Fibroblast of lung (primary cell): Measurements from ENCODE around the gene SLC22A4. TPM values are rescaled to one million over a fixed set of nuclear protein-coding genes. Genes with fewer than 3 reads are reported as not detected.

Experiments
- DNase-seq, 2 donors: peaks; one replicate each; pipeline versions ENCODE4 v3.0.0 to v3.0.0-alpha.2; 2010; ENCODE audit warnings: low read depth in 2 of 2
- H2AFZ ChIP-seq: 2 replicates; pipeline ENCODE4 v1.5.1; 2012; ENCODE audit warnings: low read length, control low read depth, inconsistent platforms
- H3K27ac ChIP-seq: 2 replicates; pipeline ENCODE4 v1.5.1; 2011; ENCODE audit warnings: low read length, control low read depth; ENCODE audit not compliant: insufficient read depth
- H3K27me3 ChIP-seq: 2 replicates; pipeline ENCODE4 v1.5.1; 2011; ENCODE audit warnings: mild to moderate bottlenecking, low read length; ENCODE audit not compliant: control insufficient read depth, insufficient read depth
- H3K36me3 ChIP-seq: 2 replicates; pipeline ENCODE4 v1.5.1; 2011; ENCODE audit warnings: low read length; ENCODE audit not compliant: control insufficient read depth, insufficient read depth
- H3K4me1 ChIP-seq: 2 replicates; pipeline ENCODE4 v1.5.1; 2011; ENCODE audit warnings: low read length; ENCODE audit not compliant: control insufficient read depth, insufficient read depth; ENCODE audit errors: extremely low read depth
- H3K4me2 ChIP-seq: 2 replicates; pipeline ENCODE4 v1.5.1; 2011; ENCODE audit warnings: low read length, control low read depth; ENCODE audit not compliant: insufficient read depth; ENCODE audit errors: extremely low read depth
- H3K4me3 ChIP-seq, 4 experiments: fragments of 200-600 bp in 1 of 4; sonication (generic) in 1 of 4; replicated peaks in 1 of 4; 2 replicates each; pipeline ENCODE4 v1.5.1; 2011 to 2016; ENCODE audit warnings: low read length in 4 of 4, low read depth in 3 of 4, mild to moderate bottlenecking in 3 of 4, control low read depth in 2 of 4, inconsistent platforms in 1 of 4, mixed read lengths in 1 of 4; ENCODE audit not compliant: insufficient read depth in 1 of 4; ENCODE audit errors: control extremely low read depth in 1 of 4
- H3K79me2 ChIP-seq: 2 replicates; pipeline ENCODE4 v1.5.1; 2012; ENCODE audit warnings: mild to moderate bottlenecking, low read length, inconsistent platforms; ENCODE audit not compliant: control insufficient read depth, insufficient read depth
- H3K9ac ChIP-seq: 2 replicates; pipeline ENCODE4 v1.5.1; 2011; ENCODE audit warnings: mild to moderate bottlenecking, low read length, control low read depth; ENCODE audit not compliant: insufficient read depth
- H3K9me3 ChIP-seq: 2 replicates; pipeline ENCODE4 v1.5.1; 2012; ENCODE audit warnings: low read depth, low read length; ENCODE audit not compliant: control insufficient read depth, insufficient read depth
- H4K20me1 ChIP-seq: 2 replicates; pipeline ENCODE4 v1.5.1; 2011; ENCODE audit warnings: low read length; ENCODE audit not compliant: control insufficient read depth, insufficient read depth; ENCODE audit errors: extremely low read depth
- CTCF ChIP-seq, 2 donors: IDR thresholded peaks in 1 of 2; conservative IDR thresholded peaks in 1 of 2; 1 replicate in 1 of 2; 2 replicates in 1 of 2; pipeline ENCODE4 v1.5.1; 2011 to 2012; ENCODE audit warnings: low read length in 2 of 2, control low read depth in 1 of 2, inconsistent platforms in 1 of 2, low read depth in 1 of 2, mild to moderate bottlenecking in 1 of 2
- EZH2 ChIP-seq: IDR thresholded peaks from 2 replicates; pipeline ENCODE4 v1.5.1; 2012; ENCODE audit warnings: low read length, control low read depth, mild to moderate bottlenecking; ENCODE audit errors: missing control alignments
- polyA plus RNA-seq, 2 donors: library from polyadenylated mRNA; depleted of rRNA in 1 of 2; stranded (reverse) in 1 of 2; unstranded in 1 of 2; fragments of >200 nt; gene quantifications; 2 replicates each; pipeline ENCODE4 v1.2.1, GENCODE V29; 2011 to 2012; ENCODE audit warnings: missing spikeins in 1 of 2
- total RNA-seq: library from RNA; depleted of rRNA; stranded (reverse); fragments of >200 nt; gene quantifications from 2 replicates; pipeline ENCODE4 v1.2.1, GENCODE V29; 2014

SLC22A4 gene
- total and polyA plus RNA-seq, 2 donors (not counting 1 experiment from before 2014, with no cell fraction given), result 1.1 to 4.1 TPM

- Histone ChIP-seq H3K27ac (no peak overlapping the region), H3K9ac (no peak overlapping the region), H3K36me3 (no peaks in the 10 kb centered on the region), H3K79me2 (no peaks in the 10 kb centered on the region), H3K27me3 (no peaks in the 10 kb centered on the region), H3K4me2 (no peak overlapping the region), H4K20me1 (no peaks in the 10 kb centered on the region), H2AFZ (no peak overlapping the region), H3K9me3 (no peaks in the 10 kb centered on the region), H3K4me3 (no peak overlapping the region), H3K4me1 (no peaks in the 10 kb centered on the region)
- TF ChIP-seq EZH2, result no peak
- TF ChIP-seq CTCF (conservative IDR thresholded peaks at IDR 0.05 in 1 of 2, IDR thresholded peaks at IDR 0.05 in 1 of 2; ENCODE audit: low read depth in 1 of 2, low read length in 2 of 2), result no peak
- DNase-seq, result no peak
Measured at GRCh38 chr5:132250547-132250946, 43.6 kb upstream of the SLC22A4 start.

GRCh38 chr5:132251220-132251725 is 42.9 kb upstream of the SLC22A4 start:
- Histone ChIP-seq H2AFZ (no peak overlapping the region), H3K9ac (no peak overlapping the region), H3K9me3 (no peaks in the 10 kb centered on the region), H4K20me1 (no peaks in the 10 kb centered on the region), H3K4me2 (no peak overlapping the region), H3K27ac (no peak overlapping the region), H3K4me1 (no peaks in the 10 kb centered on the region), H3K27me3 (no peaks in the 10 kb centered on the region), H3K79me2 (no peaks in the 10 kb centered on the region), H3K36me3 (no peaks in the 10 kb centered on the region), H3K4me3 (no peak overlapping the region)
- DNase-seq, result peak in 1 of 2 donors; percentile 63
- TF ChIP-seq CTCF (conservative IDR thresholded peaks at IDR 0.05 in 1 of 2, IDR thresholded peaks at IDR 0.05 in 1 of 2; ENCODE audit: low read depth in 1 of 2, low read length in 2 of 2), result no peak

GRCh38 chr5:132253008-132253441 is 41.2 kb upstream of the SLC22A4 start:
- Histone ChIP-seq H4K20me1 (no peaks in the 10 kb centered on the region), H3K9ac (no peak overlapping the region), H3K4me3 (no peak overlapping the region), H3K27ac (no peak overlapping the region), H2AFZ (no peak overlapping the region), H3K4me2 (no peak overlapping the region), H3K4me1 (no peaks in the 10 kb centered on the region), H3K27me3 (no peaks in the 10 kb centered on the region), H3K9me3 (no peaks in the 10 kb centered on the region), H3K36me3 (no peaks in the 10 kb centered on the region), H3K79me2 (no peaks in the 10 kb centered on the region)
- DNase-seq, result no peak
- no peak for TF ChIP-seq CTCF (conservative IDR thresholded peaks at IDR 0.05 in 1 of 2, IDR thresholded peaks at IDR 0.05 in 1 of 2; ENCODE audit: low read depth in 1 of 2, low read length in 2 of 2)
- no peak for TF ChIP-seq EZH2
